HG02840 (cell line): ENCODE data around the gene SCTR.

Experiments
- ATAC-seq: cut with Tn5 transposase; IDR thresholded peaks from one replicate; pipeline ENCODE4 v1.9.1; 2021; ENCODE audit warnings: mild to moderate bottlenecking, moderate library complexity, moderate number of reproducible peaks; ENCODE audit not compliant: unreplicated experiment, low FRiP score

The SCTR gene

GRCh38 chr2:119489232-119489952, 34.9 kb downstream of the SCTR start:
- no peak for ATAC-seq

- peak; percentile 16 for ATAC-seq
Measured at GRCh38 chr2:119488245-119489214, 35.8 kb downstream of the SCTR start.

- peak; percentile 77 for ATAC-seq
Measured at GRCh38 chr2:119487434-119488244, 36.6 kb downstream of the SCTR start.

GRCh38 chr2:119486886-119487285, 37.4 kb downstream of the SCTR start:
- ATAC-seq = no peak

GRCh38 chr2:119486196-119486827, 38.0 kb downstream of the SCTR start:
- ATAC-seq = no peak

- ATAC-seq = no peak
Measured at GRCh38 chr2:119485336-119486110, 38.8 kb downstream of the SCTR start.

- ATAC-seq = no peak
Measured at GRCh38 chr2:119484834-119485233, 39.4 kb downstream of the SCTR start.

- no peak for ATAC-seq
Measured at GRCh38 chr2:119483896-119484718, 40.2 kb downstream of the SCTR start.

- ATAC-seq = no peak
Measured at GRCh38 chr2:119483395-119483753, 40.9 kb downstream of the SCTR start.

- ATAC-seq = no peak
Measured at GRCh38 chr2:119482481-119483394, 41.5 kb downstream of the SCTR start.

GRCh38 chr2:119481501-119482455, 42.5 kb downstream of the SCTR start:
- no peak for ATAC-seq

GRCh38 chr2:119480718-119481142, 43.6 kb downstream of the SCTR start:
- ATAC-seq = no peak

- no peak for ATAC-seq
Measured at GRCh38 chr2:119480184-119480583, 44.1 kb downstream of the SCTR start.

- ATAC-seq = no peak
Measured at GRCh38 chr2:119478978-119479295, 45.3 kb downstream of the SCTR start.

- ATAC-seq = no peak
Measured at GRCh38 chr2:119478188-119478977, 45.9 kb downstream of the SCTR start.

GRCh38 chr2:119477113-119477505, 47.2 kb downstream of the SCTR start:
- no peak for ATAC-seq
